Measurements from ENCODE around the gene MAS1L.
"Not testable (repeated sequence)": the region's sequence is repeated elsewhere in the genome, so short reads cannot be mapped to it uniquely, and the experiment has no call there.

The MAS1L gene

DNA sequence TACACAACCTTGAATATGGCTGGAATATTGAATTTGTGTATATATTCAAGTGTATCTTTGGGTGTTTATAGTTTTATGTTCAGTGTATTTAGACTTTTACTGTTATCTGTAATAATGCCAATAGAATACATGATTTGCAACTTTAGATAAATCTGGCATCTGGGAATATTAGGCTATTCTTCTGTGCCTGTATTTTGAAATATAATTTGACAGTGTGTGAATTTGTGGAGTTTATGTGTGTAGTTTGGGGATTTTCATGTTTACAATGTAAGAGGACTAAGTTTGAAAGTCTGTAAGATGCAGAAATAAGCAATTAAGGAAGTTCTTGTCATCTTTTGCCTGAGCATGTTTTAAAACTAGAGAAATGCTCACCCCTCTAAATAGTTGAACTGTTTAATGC, 48.8 kb downstream of the MAS1L start, which contains the start of gene OR10C1:
TSS of gene OR10C1 (plus strand) at position 301 of the 400 bp plus-strand sequence. CDS start 710 bp downstream, outside the sequence.
- CTCF ChIA-PET, result interaction anchor here (1.7 kb wide), 1 partner anchor 150 kb away, joined by 3 read pairs; no protein-coding TSS in a partner anchor
- no peak within 1 kb of the TSS for H3K4me3 ChIP-seq (ENCODE audit: low read depth, low read length)
- H3K4me1 ChIP-seq (ENCODE audit: control insufficient read depth, insufficient read depth, low read length), result no peaks in the 10 kb centered on the region; the same call in 1 of the 2 replicates
- no peak within 1 kb of the TSS for H3K27ac ChIP-seq (ENCODE audit: extremely low read depth, low read depth, low read length)
- H3K9me3 ChIP-seq (ENCODE audit: control insufficient read depth, insufficient read depth, low read depth, low read length), result no peaks in the 10 kb centered on the region
- TF ChIP-seq ZNF843 (tag by site-specific recombination; IDR thresholded peaks at IDR 0.05) (no peak), ZNF626 (tag by site-specific recombination; IDR thresholded peaks at IDR 0.05) (no peak), ZBTB1 (tag by site-specific recombination; IDR thresholded peaks at IDR 0.05) (no peak), ZNF366 (tag by site-specific recombination; conservative IDR thresholded peaks at IDR 0.05) (no peak), SETDB1 (IDR thresholded peaks at IDR 0.05; ENCODE audit: insufficient read length, low read length) (no peak), YY2 (tag by site-specific recombination; IDR thresholded peaks at IDR 0.05) (no peak), ZNF692 (tag by site-specific recombination; IDR thresholded peaks at IDR 0.05) (no peak), ZNF529 (tag by site-specific recombination; IDR thresholded peaks at IDR 0.05; ENCODE audit: insufficient replicate concordance) (no peak), REPIN1 (tag by site-specific recombination; IDR thresholded peaks at IDR 0.05; ENCODE audit: low read depth) (no peak), ZNF624 (tag by site-specific recombination; IDR thresholded peaks at IDR 0.05) (no peak), ZIC2 (tag by site-specific recombination; IDR thresholded peaks at IDR 0.05) (no peak)
- H3K36me3 ChIP-seq (ENCODE audit: control insufficient read depth in 2 of 2, insufficient read depth in 1 of 2, low read length in 2 of 2), result no peaks in the 10 kb centered on the region
- POLR2A ChIA-PET, result no interaction called here

- H3K4me3 ChIP-seq (ENCODE audit: low read depth, low read length); POLR2A ChIA-PET; H3K27ac ChIP-seq (ENCODE audit: extremely low read depth, low read depth, low read length); H3K9me3 ChIP-seq (ENCODE audit: control insufficient read depth, insufficient read depth, low read depth, low read length); H3K36me3 ChIP-seq (ENCODE audit: control insufficient read depth in 2 of 2, insufficient read depth in 1 of 2, low read length in 2 of 2); H3K4me1 ChIP-seq (ENCODE audit: control insufficient read depth, insufficient read depth, low read length): not testable (repeated sequence)
- CTCF ChIA-PET, result interaction anchor here (0.7 kb wide), 1 partner anchor 124 kb away, joined by 3 read pairs; no protein-coding TSS in a partner anchor
Observed at GRCh38 chr6:29436730-29437129, 51.0 kb downstream of the MAS1L start.
